KMS-11 (cell line): ENCODE results near the gene AKAP13.

Experiments used
- H2AFZ ChIP-seq: fragments of 200-600 bp; sonication (generic); 2 replicates; pipeline ENCODE4 v1.6.1; 2016; ENCODE audit warnings: antibody characterized with exemption, mixed run types, low read depth
- H3K27ac ChIP-seq: fragments of 200-600 bp; sonication (generic); 2 replicates; pipeline ENCODE4 v1.6.1; 2016; ENCODE audit warnings: mild to moderate bottlenecking, mixed run types
- H3K27me3 ChIP-seq: fragments of 200-600 bp; sonication (generic); 2 replicates; pipeline ENCODE4 v1.6.1; 2017; ENCODE audit warnings: mild to moderate bottlenecking, low read depth, mixed run types, moderate library complexity; ENCODE audit not compliant: insufficient read depth
- H3K36me3 ChIP-seq: fragments of 200-600 bp; sonication (generic); 2 replicates; pipeline ENCODE4 v1.6.1; 2017; ENCODE audit warnings: mild to moderate bottlenecking, mixed run types; ENCODE audit not compliant: insufficient read depth
- H3K4me1 ChIP-seq: fragments of 200-600 bp; sonication (generic); 2 replicates; pipeline ENCODE4 v1.6.1; 2016; ENCODE audit warnings: mild to moderate bottlenecking, low read depth, mixed run types; ENCODE audit not compliant: poor library complexity, severe bottlenecking
- H3K4me2 ChIP-seq: fragments of 200-600 bp; sonication (generic); 2 replicates; pipeline ENCODE4 v1.7.0; 2016; ENCODE audit warnings: mild to moderate bottlenecking, mixed run types
- H3K4me3 ChIP-seq: fragments of 200-600 bp; sonication (generic); IDR thresholded peaks from 2 replicates; pipeline ENCODE4 v1.6.1; 2017; ENCODE audit warnings: low read depth, low read length, mixed read lengths; ENCODE audit not compliant: insufficient read depth
- H3K79me2 ChIP-seq: fragments of 200-600 bp; sonication (generic); 2 replicates; pipeline ENCODE4 v1.6.1; 2016; ENCODE audit warnings: low read depth, mixed run types; ENCODE audit not compliant: insufficient read depth
- H3K9ac ChIP-seq: fragments of 200-600 bp; sonication (generic); 2 replicates; pipeline ENCODE4 v1.6.1; 2016; ENCODE audit warnings: mild to moderate bottlenecking, mixed run types
- H4K20me1 ChIP-seq: fragments of 200-600 bp; sonication (generic); 2 replicates; pipeline ENCODE4 v1.6.1; 2016; ENCODE audit warnings: mild to moderate bottlenecking, mixed run types; ENCODE audit not compliant: insufficient read depth
- TF ChIP-seq, protein P1 (sequence below): fragments of 200-600 bp; sonication (generic); conservative IDR thresholded peaks from 2 replicates; pipeline ENCODE4 v1.6.1; 2017; ENCODE audit warnings: low read depth, mild to moderate bottlenecking, antibody characterized with exemption, low read length, moderate library complexity, mixed read lengths

AKAP13 gene

DNA sequence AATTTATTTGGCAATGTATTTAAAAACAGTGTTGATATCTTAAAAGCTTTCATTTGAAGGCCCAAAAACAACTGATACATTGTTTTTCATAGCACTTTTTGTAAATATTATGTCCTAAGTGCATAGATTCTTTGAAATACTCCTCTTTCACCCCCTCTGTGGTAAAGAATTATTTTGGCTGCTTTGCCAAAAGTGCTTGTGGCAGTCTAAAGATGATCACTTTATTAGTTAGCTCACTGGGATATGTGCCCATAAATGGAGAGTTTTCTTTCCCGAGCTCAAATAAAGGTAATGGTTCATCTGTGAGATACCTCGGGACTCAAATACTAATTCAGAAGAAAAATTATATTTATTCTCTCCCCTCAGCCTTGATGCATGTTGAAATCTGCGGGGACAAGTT, 16.7 kb downstream of the AKAP13 start:
- peaks cover 24% of the 10 kb centered on the region for H3K4me1 ChIP-seq
- no peak overlapping the region for H2AFZ ChIP-seq
- no peaks in the 10 kb centered on the region for H3K36me3 ChIP-seq
- H3K9ac ChIP-seq = no peak overlapping the region
- no peak overlapping the region for H3K4me3 ChIP-seq
- TF ChIP-seq, protein P1, sequence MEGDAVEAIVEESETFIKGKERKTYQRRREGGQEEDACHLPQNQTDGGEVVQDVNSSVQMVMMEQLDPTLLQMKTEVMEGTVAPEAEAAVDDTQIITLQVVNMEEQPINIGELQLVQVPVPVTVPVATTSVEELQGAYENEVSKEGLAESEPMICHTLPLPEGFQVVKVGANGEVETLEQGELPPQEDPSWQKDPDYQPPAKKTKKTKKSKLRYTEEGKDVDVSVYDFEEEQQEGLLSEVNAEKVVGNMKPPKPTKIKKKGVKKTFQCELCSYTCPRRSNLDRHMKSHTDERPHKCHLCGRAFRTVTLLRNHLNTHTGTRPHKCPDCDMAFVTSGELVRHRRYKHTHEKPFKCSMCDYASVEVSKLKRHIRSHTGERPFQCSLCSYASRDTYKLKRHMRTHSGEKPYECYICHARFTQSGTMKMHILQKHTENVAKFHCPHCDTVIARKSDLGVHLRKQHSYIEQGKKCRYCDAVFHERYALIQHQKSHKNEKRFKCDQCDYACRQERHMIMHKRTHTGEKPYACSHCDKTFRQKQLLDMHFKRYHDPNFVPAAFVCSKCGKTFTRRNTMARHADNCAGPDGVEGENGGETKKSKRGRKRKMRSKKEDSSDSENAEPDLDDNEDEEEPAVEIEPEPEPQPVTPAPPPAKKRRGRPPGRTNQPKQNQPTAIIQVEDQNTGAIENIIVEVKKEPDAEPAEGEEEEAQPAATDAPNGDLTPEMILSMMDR = no peak
- no peak overlapping the region for H3K27ac ChIP-seq
- H3K4me2 ChIP-seq = peak overlapping the region; percentile 13; the same call in 1 of the 2 replicates
- peaks cover 10% of the 10 kb centered on the region for H3K79me2 ChIP-seq
- no peaks in the 10 kb centered on the region; the same call in 1 of the 2 replicates for H4K20me1 ChIP-seq
- no peaks in the 10 kb centered on the region for H3K27me3 ChIP-seq

DNA sequence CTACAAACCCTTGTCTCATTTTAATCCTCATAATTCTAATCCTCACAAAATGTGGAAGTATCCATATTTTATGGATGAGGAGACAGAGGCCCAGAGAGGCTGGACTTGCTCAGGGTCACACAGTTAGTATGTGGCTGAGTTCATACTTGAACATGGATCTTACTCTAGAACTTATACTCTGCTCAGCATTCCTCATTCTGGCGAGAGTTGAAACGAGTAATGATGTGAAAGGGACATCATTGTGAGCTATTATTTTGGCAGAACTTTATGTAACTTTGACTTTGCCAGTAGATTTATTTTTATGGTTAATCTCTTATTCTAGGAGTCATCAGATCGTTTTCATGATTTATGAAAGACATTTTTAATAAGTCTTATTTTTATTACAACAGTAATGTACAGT, 17.5 kb downstream of the AKAP13 start:
- Histone ChIP-seq H3K4me3 (no peak overlapping the region), H4K20me1 (no peaks in the 10 kb centered on the region; the same call in 1 of the 2 replicates), H3K4me2 (no peak overlapping the region), H3K79me2 (peaks cover 10% of the 10 kb centered on the region), H2AFZ (no peak overlapping the region), H3K27ac (no peak overlapping the region), H3K27me3 (no peaks in the 10 kb centered on the region), H3K9ac (no peak overlapping the region), H3K36me3 (no peaks in the 10 kb centered on the region), H3K4me1 (peaks cover 24% of the 10 kb centered on the region)
- TF ChIP-seq, protein P1 = no peak

DNA sequence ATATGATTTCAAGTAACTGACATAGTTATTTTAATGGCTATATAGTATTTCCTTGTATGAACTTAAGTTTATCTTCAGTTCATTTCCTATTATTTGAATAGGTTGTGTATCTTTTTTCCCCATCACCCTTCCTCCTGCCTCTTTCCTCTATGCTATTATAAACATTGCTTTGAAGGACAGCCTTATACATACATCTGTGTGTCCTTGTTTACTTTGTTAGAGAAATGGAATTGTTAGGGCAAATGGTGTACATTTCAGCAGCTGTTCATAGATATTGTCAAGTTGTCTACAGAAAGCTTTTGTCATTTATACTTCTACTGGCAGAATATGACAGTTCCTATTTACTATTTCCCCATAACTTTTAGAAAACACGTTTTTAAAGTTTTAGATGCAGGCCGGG, 18.4 kb downstream of the AKAP13 start:
- H3K9ac ChIP-seq = no peak overlapping the region
- peaks cover 10% of the 10 kb centered on the region for H3K79me2 ChIP-seq
- TF ChIP-seq, protein P1 = no peak
- no peaks in the 10 kb centered on the region for H3K36me3 ChIP-seq
- H3K4me1 ChIP-seq = peaks cover 24% of the 10 kb centered on the region
- no peak overlapping the region for H3K4me3 ChIP-seq
- H3K27me3 ChIP-seq = no peaks in the 10 kb centered on the region
- H2AFZ ChIP-seq = no peak overlapping the region
- H3K27ac ChIP-seq = no peak overlapping the region
- H3K4me2 ChIP-seq = no peak overlapping the region
- no peaks in the 10 kb centered on the region; the same call in 1 of the 2 replicates for H4K20me1 ChIP-seq

DNA sequence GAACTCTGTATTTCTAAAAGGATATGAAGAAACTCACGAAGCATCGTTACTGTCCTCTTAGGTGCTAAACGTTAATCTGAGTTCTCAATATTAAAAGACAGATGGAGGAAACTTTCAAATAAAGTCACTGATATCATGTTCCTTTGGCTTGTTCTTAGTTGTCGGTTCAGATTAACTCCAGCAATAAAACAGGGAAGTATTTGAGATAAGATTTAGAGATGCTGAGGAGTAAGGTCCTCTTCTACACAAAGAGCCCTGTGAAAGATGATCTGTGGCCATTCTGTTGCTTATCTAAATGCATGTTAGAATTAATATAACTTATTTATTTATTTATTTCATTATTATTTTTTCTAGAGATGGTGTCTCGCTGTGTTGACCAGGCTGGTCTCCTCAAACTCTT, 19.2 kb downstream of the AKAP13 start:
- Histone ChIP-seq H4K20me1 (no peaks in the 10 kb centered on the region; the same call in 1 of the 2 replicates), H3K9ac (no peak overlapping the region), H3K4me2 (no peak overlapping the region), H2AFZ (no peak overlapping the region), H3K36me3 (no peaks in the 10 kb centered on the region), H3K4me3 (no peak overlapping the region), H3K4me1 (peaks cover 21% of the 10 kb centered on the region), H3K27ac (no peak overlapping the region), H3K79me2 (peaks cover 13% of the 10 kb centered on the region), H3K27me3 (no peaks in the 10 kb centered on the region)
- TF ChIP-seq, protein P1 = no peak

DNA sequence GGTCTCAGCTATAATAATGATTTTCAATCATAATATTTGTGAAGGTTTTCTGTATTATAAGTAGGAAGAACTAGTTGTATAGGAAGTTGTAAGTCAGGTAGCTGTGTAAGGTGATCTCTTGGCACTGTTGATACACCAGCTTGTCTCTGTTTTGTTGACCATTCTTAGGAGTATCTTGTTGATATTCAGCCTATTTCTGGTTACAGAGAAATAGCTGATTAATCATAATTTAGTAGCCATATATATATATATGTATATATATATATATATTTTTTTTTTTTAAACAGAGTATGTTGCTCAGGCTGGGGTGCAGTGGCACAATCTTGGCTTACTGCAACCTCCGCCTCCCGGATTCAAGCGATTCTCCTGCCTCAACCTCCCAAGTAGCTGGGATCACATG, 20.2 kb downstream of the AKAP13 start:
- Histone ChIP-seq H3K27ac (no peak overlapping the region), H4K20me1 (no peaks in the 10 kb centered on the region; the same call in 1 of the 2 replicates), H3K4me2 (no peak overlapping the region), H3K79me2 (peaks cover 17% of the 10 kb centered on the region), H3K27me3 (no peaks in the 10 kb centered on the region), H3K4me1 (peaks cover 12% of the 10 kb centered on the region), H3K36me3 (no peaks in the 10 kb centered on the region), H2AFZ (no peak overlapping the region), H3K4me3 (no peak overlapping the region), H3K9ac (no peak overlapping the region)
- TF ChIP-seq, protein P1 = no peak
